HepG2 (cell line): Measurements from ENCODE around the gene TMEM87B. TPM values are rescaled to one million over a fixed set of nuclear protein-coding genes. Genes with fewer than 3 reads are reported as not detected.

Experiments used
- ATF2 ChIP-seq: sonication (generic); formaldehyde crosslinking; IDR thresholded peaks from 2 replicates; pipeline ENCODE4 v1.4.0; 2020; ENCODE audit warnings: missing genetic modification reagents
- BCL6 ChIP-seq: IDR thresholded peaks from 2 replicates; pipeline ENCODE4 v1.6.1; 2016; ENCODE audit warnings: missing genetic modification reagents, missing compliant biosample characterization
- ETV6 ChIP-seq: sonication (generic); formaldehyde crosslinking; conservative IDR thresholded peaks from 2 replicates; pipeline ENCODE4 v1.4.0; 2020; ENCODE audit warnings: missing genetic modification reagents
- HNF4A ChIP-seq: sonication (generic); formaldehyde crosslinking; IDR thresholded peaks from 2 replicates; pipeline ENCODE4 v1.4.0; 2020; ENCODE audit warnings: missing genetic modification reagents
- MAZ ChIP-seq, 2 experiments: sonication (generic) in 1 of 2; formaldehyde crosslinking in 1 of 2; IDR thresholded peaks; 2 replicates each; pipeline versions ENCODE4 v1.5.0 to v1.6.1; 2012 to 2020; ENCODE audit warnings: low read depth in 2 of 2, mild to moderate bottlenecking in 2 of 2, borderline replicate concordance in 1 of 2, improper control_type of control experiment in 1 of 2, low read length in 1 of 2, missing genetic modification reagents in 1 of 2, moderate library complexity in 1 of 2
- MIER2 ChIP-seq: IDR thresholded peaks from 2 replicates; pipeline ENCODE4 v1.6.1; 2016; ENCODE audit warnings: missing biosample characterization, missing genetic modification reagents
- MLX ChIP-seq: IDR thresholded peaks from 2 replicates; pipeline ENCODE4 v1.6.1; 2016
- PITX1 ChIP-seq: sonication (generic); formaldehyde crosslinking; IDR thresholded peaks from 2 replicates; pipeline ENCODE4 v1.5.1; 2020; ENCODE audit warnings: mild to moderate bottlenecking, missing genetic modification reagents
- SOX6 ChIP-seq, 2 experiments: fragments of 450-650 bp in 1 of 2; sonication (generic) in 1 of 2; formaldehyde crosslinking in 1 of 2; IDR thresholded peaks; 2 replicates each; pipeline versions ENCODE4 v1.4.0 to v1.6.1; 2017 to 2020; ENCODE audit warnings: antibody characterized with exemption in 1 of 2, mild to moderate bottlenecking in 1 of 2, missing genetic modification reagents in 1 of 2
- SP1 ChIP-seq, 2 experiments: fragments of 450-650 bp in 1 of 2; sonication (generic) in 1 of 2; formaldehyde crosslinking in 1 of 2; IDR thresholded peaks; 2 replicates each; pipeline versions ENCODE4 v1.4.0 to v1.6.1; 2016 to 2020; ENCODE audit warnings: missing genetic modification reagents in 1 of 2
- SRSF4 ChIP-seq: fragments of 200-400 bp; formaldehyde crosslinking; IDR thresholded peaks from one replicate; pipeline ENCODE4 v1.6.1; 2018; ENCODE audit warnings: mild to moderate bottlenecking, low read depth, low read length, moderate library complexity; ENCODE audit not compliant: poor library complexity, severe bottlenecking
- TBL1XR1 ChIP-seq: fragments of 150-350 bp; IDR thresholded peaks from 2 replicates; pipeline ENCODE4 v1.6.1; 2014; ENCODE audit warnings: borderline replicate concordance, low read length; ENCODE audit not compliant: partially characterized antibody
- U2AF2 ChIP-seq: fragments of 200-400 bp; formaldehyde crosslinking; IDR thresholded peaks from 2 replicates; pipeline ENCODE4 v1.6.1; 2017; ENCODE audit warnings: low read depth, mild to moderate bottlenecking, low read length
- ZNF20 ChIP-seq: sonication (generic); formaldehyde crosslinking; IDR thresholded peaks from 2 replicates; pipeline ENCODE4 v1.4.0; 2020; ENCODE audit warnings: mild to moderate bottlenecking, moderate library complexity, missing genetic modification reagents
- ZNF430 ChIP-seq: sonication (generic); formaldehyde crosslinking; IDR thresholded peaks from 2 replicates; pipeline ENCODE4 v1.9.0; 2021; ENCODE audit warnings: mild to moderate bottlenecking, missing genetic modification reagents
- ZNF432 ChIP-seq: sonication (generic); formaldehyde crosslinking; IDR thresholded peaks from 2 replicates; pipeline ENCODE4 v1.5.0; 2020; ENCODE audit warnings: missing genetic modification reagents, mild to moderate bottlenecking, borderline replicate concordance
- ZNF652 ChIP-seq: IDR thresholded peaks from 2 replicates; pipeline ENCODE4 v1.6.1; 2016; ENCODE audit warnings: low read depth, borderline replicate concordance
- ZNF703 ChIP-seq: sonication (generic); formaldehyde crosslinking; IDR thresholded peaks from 2 replicates; pipeline ENCODE4 v1.5.1; 2020; ENCODE audit warnings: missing genetic modification reagents, mild to moderate bottlenecking, moderate library complexity, borderline replicate concordance
- ZNF782 ChIP-seq: sonication (generic); formaldehyde crosslinking; IDR thresholded peaks from 2 replicates; pipeline ENCODE4 v1.4.0; 2020; ENCODE audit warnings: missing genetic modification reagents, mild to moderate bottlenecking, borderline replicate concordance
- polyA plus RNA-seq, 8 experiments: library from polyadenylated mRNA; depleted of rRNA in 3 of 8; stranded (reverse) in 7 of 8; unstranded in 1 of 8; fragments of >200 nt; fragmentation: Illumina TruSeq in 4 of 8; extraction: Trizol in 4 of 8; gene quantifications; 2 replicates each; pipeline versions ENCODE4 v1.2.1 to v1.2.3, GENCODE V29; 2011 to 2016; ENCODE audit warnings: low read depth in 4 of 8, missing spikeins in 1 of 8, mixed read lengths in 1 of 8; ENCODE audit not compliant: insufficient read depth in 1 of 8
- total RNA-seq, 5 experiments: library from RNA; depleted of rRNA; stranded (reverse); fragments of >200 nt; fragmentation: Illumina TruSeq; extraction: Trizol; gene quantifications; 2 replicates each; pipeline ENCODE4 v1.2.3, GENCODE V29; 2016; ENCODE audit warnings: low read depth in 1 of 5
- TF ChIP-seq, protein P1 (sequence below): sonication (generic); IDR thresholded peaks from 2 replicates; pipeline ENCODE4 v1.6.1; 2016; ENCODE audit warnings: low read depth, borderline replicate concordance
- TF ChIP-seq, protein P2 (sequence below): sonication (generic); formaldehyde crosslinking; IDR thresholded peaks from 2 replicates; pipeline ENCODE4 v1.4.0; 2020; ENCODE audit warnings: missing genetic modification reagents
- TF ChIP-seq, protein P3 (sequence below): sonication (generic); formaldehyde crosslinking; IDR thresholded peaks from 2 replicates; pipeline ENCODE4 v1.8.1; 2023; ENCODE audit warnings: mild to moderate bottlenecking, missing genetic modification reagents, borderline replicate concordance

The TMEM87B gene
- total and polyA plus RNA-seq, 2 of the 13 experiments (the other 11 are each of a cell fraction or from before 2014, with no cell fraction given), result 15.1 to 16.2 TPM

- TF ChIP-seq ATF2 (CRISPR knock-in tag), result peak; percentile 66; the same call in 1 of the 2 replicates
- TF ChIP-seq HNF4A, result peak; percentile 95
- TF ChIP-seq TBL1XR1, result no peak
- 0 out of 2 replicates have a peak, but pooled peaks have one; percentile 10 for TF ChIP-seq PITX1 (CRISPR knock-in tag)
- TF ChIP-seq SP1 (IDR thresholded peaks at IDR 0.05), result no peak
- TF ChIP-seq SP1 (CRISPR knock-in tag; IDR thresholded peaks at IDR 0.05), result no peak
- TF ChIP-seq MLX (CRISPR knock-in tag), result 0 out of 2 replicates have a peak, but pooled peaks have one; percentile 34
- no peak for TF ChIP-seq ZNF703
- no peak for TF ChIP-seq U2AF2
- no peak for TF ChIP-seq MAZ (IDR thresholded peaks at IDR 0.05; ENCODE audit: borderline replicate concordance, low read depth, low read length)
- no peak for TF ChIP-seq MAZ (CRISPR knock-in tag; IDR thresholded peaks at IDR 0.05; ENCODE audit: low read depth)
- no peak for TF ChIP-seq ZNF430 (CRISPR knock-in tag)
- TF ChIP-seq ZNF20 (CRISPR knock-in tag), result no peak
- TF ChIP-seq SRSF4, result no peak
- no peak for TF ChIP-seq MIER2 (CRISPR knock-in tag)
- TF ChIP-seq ETV6 (CRISPR knock-in tag), result no peak
- no peak for TF ChIP-seq SOX6 (IDR thresholded peaks at IDR 0.05)
- TF ChIP-seq SOX6 (CRISPR knock-in tag; IDR thresholded peaks at IDR 0.05), result peak; percentile 91
- TF ChIP-seq, protein P1, sequence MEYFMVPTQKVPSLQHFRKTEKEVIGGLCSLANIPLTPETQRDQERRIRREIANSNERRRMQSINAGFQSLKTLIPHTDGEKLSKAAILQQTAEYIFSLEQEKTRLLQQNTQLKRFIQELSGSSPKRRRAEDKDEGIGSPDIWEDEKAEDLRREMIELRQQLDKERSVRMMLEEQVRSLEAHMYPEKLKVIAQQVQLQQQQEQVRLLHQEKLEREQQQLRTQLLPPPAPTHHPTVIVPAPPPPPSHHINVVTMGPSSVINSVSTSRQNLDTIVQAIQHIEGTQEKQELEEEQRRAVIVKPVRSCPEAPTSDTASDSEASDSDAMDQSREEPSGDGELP, result no peak
- no peak for TF ChIP-seq ZNF782
- TF ChIP-seq, protein P2, sequence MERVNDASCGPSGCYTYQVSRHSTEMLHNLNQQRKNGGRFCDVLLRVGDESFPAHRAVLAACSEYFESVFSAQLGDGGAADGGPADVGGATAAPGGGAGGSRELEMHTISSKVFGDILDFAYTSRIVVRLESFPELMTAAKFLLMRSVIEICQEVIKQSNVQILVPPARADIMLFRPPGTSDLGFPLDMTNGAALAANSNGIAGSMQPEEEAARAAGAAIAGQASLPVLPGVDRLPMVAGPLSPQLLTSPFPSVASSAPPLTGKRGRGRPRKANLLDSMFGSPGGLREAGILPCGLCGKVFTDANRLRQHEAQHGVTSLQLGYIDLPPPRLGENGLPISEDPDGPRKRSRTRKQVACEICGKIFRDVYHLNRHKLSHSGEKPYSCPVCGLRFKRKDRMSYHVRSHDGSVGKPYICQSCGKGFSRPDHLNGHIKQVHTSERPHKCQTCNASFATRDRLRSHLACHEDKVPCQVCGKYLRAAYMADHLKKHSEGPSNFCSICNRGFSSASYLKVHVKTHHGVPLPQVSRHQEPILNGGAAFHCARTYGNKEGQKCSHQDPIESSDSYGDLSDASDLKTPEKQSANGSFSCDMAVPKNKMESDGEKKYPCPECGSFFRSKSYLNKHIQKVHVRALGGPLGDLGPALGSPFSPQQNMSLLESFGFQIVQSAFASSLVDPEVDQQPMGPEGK (CRISPR knock-in tag), result peak; percentile 47; the same call in 1 of the 2 replicates
- TF ChIP-seq, protein P3, sequence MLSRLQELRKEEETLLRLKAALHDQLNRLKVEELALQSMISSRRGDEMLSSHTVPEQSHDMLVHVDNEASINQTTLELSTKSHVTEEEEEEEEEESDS (CRISPR knock-in tag), result no peak
- TF ChIP-seq ZNF652 (CRISPR knock-in tag), result peak; percentile 70
- no peak for TF ChIP-seq BCL6 (CRISPR knock-in tag)
- no peak for TF ChIP-seq ZNF432
These were observed 29.8 kb downstream of the TMEM87B start (continued) for GRCh38 chr2:112084689-112085374.
